Colonic mucosa (tissue), 4 donors: ENCODE measurements around the gene MTMR10. TPM values are rescaled to one million over a fixed set of nuclear protein-coding genes. Genes with fewer than 3 reads are reported as not detected.

Experiments
- DNase-seq: peaks from one replicate; pipeline ENCODE4 v3.0.0-alpha.2; 2020
- H3K27ac ChIP-seq: fragments of 200-600 bp; one replicate; pipeline ENCODE4 v1.8.0; 2021
- H3K27me3 ChIP-seq: fragments of 200-600 bp; one replicate; pipeline ENCODE4 v1.8.0; 2021
- H3K36me3 ChIP-seq: fragments of 200-600 bp; one replicate; pipeline ENCODE4 v1.8.0; 2021
- H3K4me1 ChIP-seq: fragments of 200-600 bp; one replicate; pipeline ENCODE4 v1.8.0; 2021; ENCODE audit warnings: mild to moderate bottlenecking
- H3K4me3 ChIP-seq: fragments of 200-600 bp; one replicate; pipeline ENCODE4 v1.8.0; 2021
- H3K9ac ChIP-seq, 2 donors: one replicate each; pipeline ENCODE4 v1.7.0; 2013; ENCODE audit warnings: control low read depth in 2 of 2, low read depth in 2 of 2, low read length in 2 of 2
- H3K9me3 ChIP-seq: fragments of 200-600 bp; one replicate; pipeline ENCODE4 v1.8.0; 2021
- CTCF ChIP-seq: fragments of 200-600 bp; IDR thresholded peaks from one replicate; pipeline ENCODE4 v1.8.0; 2022; ENCODE audit warnings: antibody characterized with exemption, mild to moderate bottlenecking
- intact Hi-C: fragments of 100-400 bp; cut with DNase I; formaldehyde crosslinking; loops from one replicate; pipeline ENCODE4 v1.14.1; 2022
- total RNA-seq, 2 donors: library from RNA; stranded (reverse); fragmentation: NEBNext Ultra II Directional in 1 of 2; extraction: Animal tissue kit (Norgen Biotek cat#: 25700) in 1 of 2; gene quantifications; one replicate each; pipeline ENCODE4 v1.2.1, GENCODE V29; 2021
- donor health status: healthy.
- donor health status: DM: no; HTN: no; CAD: no.
- donor health status: DM: no; HTN: no; CAD: no.

The MTMR10 gene
- total RNA-seq, 2 donors from 2014 or later, result 23.2 to 28.7 TPM

DNA sequence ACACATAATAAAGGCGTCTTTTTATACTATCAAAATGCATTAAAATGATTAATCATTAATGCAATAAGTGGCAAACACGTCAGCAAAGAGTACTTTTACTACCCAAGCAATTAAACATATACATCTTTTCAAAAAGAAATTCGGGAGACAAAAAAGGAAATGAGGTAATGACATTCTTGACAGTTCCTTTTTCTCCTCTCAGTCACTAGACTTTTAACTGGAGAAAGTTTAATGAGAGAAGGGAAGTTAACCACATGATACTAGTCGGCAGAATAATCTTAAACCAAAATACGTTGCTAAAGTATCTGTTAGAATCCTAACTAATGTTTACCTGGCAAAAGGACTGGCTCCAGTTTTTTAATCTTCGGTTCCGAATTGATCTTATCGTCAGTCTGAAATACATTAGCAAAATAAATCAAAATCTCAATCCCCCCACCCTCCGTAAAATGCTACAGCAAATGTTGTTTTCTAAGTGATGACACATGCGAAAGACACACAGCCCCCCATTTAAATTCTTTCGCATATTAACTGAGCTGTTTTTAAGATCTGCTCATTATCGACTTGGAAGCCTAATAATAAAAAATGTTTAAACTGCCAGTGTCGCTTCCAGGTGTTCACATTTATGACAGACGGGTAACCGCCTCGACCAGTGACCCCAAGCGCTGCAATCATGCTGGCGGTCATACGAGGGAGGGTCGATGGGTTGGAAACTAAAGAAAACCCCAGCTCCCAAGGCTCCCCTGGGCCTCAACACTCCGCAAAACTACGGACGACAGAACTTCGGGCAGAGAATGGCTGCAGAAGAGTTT is 778 bp downstream of the MTMR10 start:
- DNase-seq, result no peak
- Histone ChIP-seq H3K4me3 (peak overlapping the region; percentile 83), H3K36me3 (no peaks in the 10 kb centered on the region), H3K4me1 (no peaks in the 10 kb centered on the region), H3K27me3 (no peaks in the 10 kb centered on the region), H3K27ac (peak overlapping the region; percentile 98), H3K9me3 (no peaks in the 10 kb centered on the region), H3K9ac (peak overlapping the region; percentile 96 to 97)
- intact Hi-C loops, result no loop called here
- TF ChIP-seq CTCF, result no peak

DNA sequence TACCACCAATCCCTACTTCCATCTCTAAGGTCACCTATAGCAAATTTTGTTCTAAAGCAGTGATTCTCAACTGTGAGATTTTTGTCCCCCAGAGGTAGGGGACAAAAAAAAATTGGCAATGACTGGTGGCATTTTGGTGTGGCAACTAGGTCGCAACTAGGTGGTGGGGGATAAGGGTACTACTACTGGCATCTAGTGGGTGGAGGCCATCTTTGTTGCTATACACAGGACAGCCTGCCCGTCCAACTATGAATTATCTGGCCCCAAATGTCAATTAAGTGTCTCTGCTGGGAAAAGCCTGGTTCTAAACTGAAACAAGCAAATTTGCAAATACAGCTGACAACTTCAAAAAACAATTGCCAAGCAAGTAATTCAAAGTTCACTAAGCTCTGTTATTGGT is 1.4 kb downstream of the MTMR10 start:
- Histone ChIP-seq H3K4me1 (peaks cover 6% of the 10 kb centered on the region), H3K36me3 (no peaks in the 10 kb centered on the region), H3K27ac (peak overlapping the region; percentile 98), H3K4me3 (peak overlapping the region; percentile 83), H3K9ac (peak overlapping the region in 1 of 2 donors; percentile 97), H3K9me3 (no peaks in the 10 kb centered on the region), H3K27me3 (no peaks in the 10 kb centered on the region)
- TF ChIP-seq CTCF, result no peak
- intact Hi-C loops, result no loop called here
- DNase-seq, result no peak

DNA sequence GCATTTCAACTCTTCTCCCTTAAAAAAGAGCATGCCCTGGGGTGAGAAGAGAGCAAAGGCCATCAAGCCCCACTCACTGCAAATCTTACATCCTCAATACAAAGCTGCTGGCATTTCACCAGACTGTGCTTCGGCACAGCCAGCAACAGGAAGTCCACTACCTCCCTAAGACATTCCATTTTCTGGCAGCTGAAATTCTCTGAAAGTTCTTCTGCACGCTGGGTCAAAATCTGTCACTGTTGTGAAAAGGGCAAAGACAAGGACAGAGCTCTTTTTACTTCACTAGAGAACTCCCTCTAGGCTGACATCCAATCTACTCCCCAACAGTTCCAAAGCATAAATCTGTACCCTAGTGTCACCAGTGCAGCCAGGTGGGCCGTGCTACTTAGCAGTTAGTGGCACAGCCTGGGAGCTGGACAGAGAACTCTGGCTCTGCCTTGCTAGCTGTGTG is 6.3 kb downstream of the MTMR10 start:
- Histone ChIP-seq H3K27me3 (no peaks in the 10 kb centered on the region), H3K9me3 (no peaks in the 10 kb centered on the region), H3K4me3 (no peak overlapping the region), H3K27ac (no peak overlapping the region), H3K4me1 (peaks cover 11% of the 10 kb centered on the region), H3K36me3 (no peaks in the 10 kb centered on the region), H3K9ac (no peak overlapping the region)
- no peak for TF ChIP-seq CTCF
- intact Hi-C loops, result loop anchor here (10.0 kb wide), 1 partner anchor 140 kb away; no protein-coding TSS in a partner anchor
- no peak for DNase-seq

- peaks cover 11% of the 10 kb centered on the region for H3K4me1 ChIP-seq
- no peak for TF ChIP-seq CTCF
- no peak overlapping the region for H3K9ac ChIP-seq
- no peak overlapping the region for H3K27ac ChIP-seq
- no peaks in the 10 kb centered on the region for H3K36me3 ChIP-seq
- no peaks in the 10 kb centered on the region for H3K9me3 ChIP-seq
- H3K4me3 ChIP-seq, result no peak overlapping the region
- no peaks in the 10 kb centered on the region for H3K27me3 ChIP-seq
- DNase-seq, result no peak
- intact Hi-C loops, result loop anchor here (10.0 kb wide), 1 partner anchor 140 kb away; no protein-coding TSS in a partner anchor
Observed at GRCh38 chr15:30984542-30984941, 6.9 kb downstream of the MTMR10 start.

GRCh38 chr15:30984118-30984517 is 7.3 kb downstream of the MTMR10 start:
- intact Hi-C loops, result loop anchor here (10.0 kb wide), 1 partner anchor 141 kb away; no protein-coding TSS in a partner anchor
- Histone ChIP-seq H3K27me3 (no peaks in the 10 kb centered on the region), H3K36me3 (no peaks in the 10 kb centered on the region), H3K9ac (no peak overlapping the region), H3K27ac (no peak overlapping the region), H3K4me1 (peaks cover 11% of the 10 kb centered on the region), H3K4me3 (no peak overlapping the region), H3K9me3 (no peaks in the 10 kb centered on the region)
- TF ChIP-seq CTCF, result no peak
- no peak for DNase-seq
